ENCODE measurements around the gene JUNB.

- peak; percentile 86 for TF ChIP-seq CTCF (conservative IDR thresholded peaks at IDR 0.05)
- no peak for TF ChIP-seq ZFX (IDR thresholded peaks at IDR 0.05)
Measured at GRCh38 chr19:12825254-12826131, 34.2 kb downstream of the JUNB start.

Data from C4-2B (cell line).